C4-2B (cell line): ENCODE measurements around the gene CABP7.

Experiments
- H3K27ac ChIP-seq: fragments of 450-650 bp; 2 replicates; pipeline ENCODE4 v1.5.1; 2017
- ZFX ChIP-seq: fragments of 450-650 bp; IDR thresholded peaks from 2 replicates; pipeline ENCODE4 v1.6.1; 2017
- TF ChIP-seq, protein P1 (sequence below): fragments of 450-650 bp; conservative IDR thresholded peaks from 2 replicates; pipeline ENCODE4 v1.5.1; 2017; ENCODE audit warnings: mild to moderate bottlenecking

CABP7 gene

GRCh38 chr22:29739346-29739875 is 19.6 kb downstream of the CABP7 start:
- no peak overlapping the region for H3K27ac ChIP-seq
- TF ChIP-seq, protein P1, sequence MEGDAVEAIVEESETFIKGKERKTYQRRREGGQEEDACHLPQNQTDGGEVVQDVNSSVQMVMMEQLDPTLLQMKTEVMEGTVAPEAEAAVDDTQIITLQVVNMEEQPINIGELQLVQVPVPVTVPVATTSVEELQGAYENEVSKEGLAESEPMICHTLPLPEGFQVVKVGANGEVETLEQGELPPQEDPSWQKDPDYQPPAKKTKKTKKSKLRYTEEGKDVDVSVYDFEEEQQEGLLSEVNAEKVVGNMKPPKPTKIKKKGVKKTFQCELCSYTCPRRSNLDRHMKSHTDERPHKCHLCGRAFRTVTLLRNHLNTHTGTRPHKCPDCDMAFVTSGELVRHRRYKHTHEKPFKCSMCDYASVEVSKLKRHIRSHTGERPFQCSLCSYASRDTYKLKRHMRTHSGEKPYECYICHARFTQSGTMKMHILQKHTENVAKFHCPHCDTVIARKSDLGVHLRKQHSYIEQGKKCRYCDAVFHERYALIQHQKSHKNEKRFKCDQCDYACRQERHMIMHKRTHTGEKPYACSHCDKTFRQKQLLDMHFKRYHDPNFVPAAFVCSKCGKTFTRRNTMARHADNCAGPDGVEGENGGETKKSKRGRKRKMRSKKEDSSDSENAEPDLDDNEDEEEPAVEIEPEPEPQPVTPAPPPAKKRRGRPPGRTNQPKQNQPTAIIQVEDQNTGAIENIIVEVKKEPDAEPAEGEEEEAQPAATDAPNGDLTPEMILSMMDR = no peak
- TF ChIP-seq ZFX = no peak

DNA sequence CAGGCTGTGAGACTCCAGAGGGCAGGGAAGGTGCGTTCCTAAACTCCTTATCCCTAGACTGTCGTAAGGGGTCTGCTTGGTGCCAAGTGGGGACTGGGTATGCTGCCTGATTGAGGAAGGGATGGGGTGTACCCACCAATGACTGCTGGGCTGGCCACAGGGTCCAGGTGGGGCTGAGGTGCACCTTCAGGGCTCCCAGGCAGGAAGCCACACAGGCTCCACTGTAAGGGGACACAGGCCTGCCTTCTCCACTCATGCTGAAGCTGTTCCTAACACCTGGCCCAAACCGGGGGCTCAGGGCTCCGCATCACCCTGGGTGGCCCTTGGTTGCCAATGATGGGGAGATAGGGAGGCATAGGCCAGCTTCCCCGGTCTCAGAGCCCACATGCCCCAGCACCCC is 20.4 kb downstream of the CABP7 start:
- no peak for TF ChIP-seq ZFX
- TF ChIP-seq, protein P1 = no peak
- no peak overlapping the region for H3K27ac ChIP-seq

GRCh38 chr22:29741926-29742325 is 22.1 kb downstream of the CABP7 start:
- no peak overlapping the region for H3K27ac ChIP-seq
- TF ChIP-seq ZFX = no peak
- TF ChIP-seq, protein P1 = no peak

GRCh38 chr22:29742326-29742725 is 22.5 kb downstream of the CABP7 start:
- H3K27ac ChIP-seq = no peak overlapping the region
- TF ChIP-seq, protein P1 = no peak
- no peak for TF ChIP-seq ZFX

- no peak for TF ChIP-seq ZFX
- TF ChIP-seq, protein P1 = no peak
- H3K27ac ChIP-seq = no peak overlapping the region
Observed at GRCh38 chr22:29744902-29745301, 25.1 kb downstream of the CABP7 start.

GRCh38 chr22:29747832-29748231 is 28.0 kb downstream of the CABP7 start:
- no peak overlapping the region for H3K27ac ChIP-seq
- TF ChIP-seq ZFX = no peak
- TF ChIP-seq, protein P1 = no peak

GRCh38 chr22:29748248-29748893 is 28.6 kb downstream of the CABP7 start:
- H3K27ac ChIP-seq = no peak overlapping the region
- TF ChIP-seq, protein P1 = no peak
- TF ChIP-seq ZFX = no peak
